ENCODE results near the gene ARRDC5. TPM values are rescaled to one million over a fixed set of nuclear protein-coding genes. Genes with fewer than 3 reads are reported as not detected.

Gene ARRDC5
- total and polyA plus RNA-seq, 9 donors = 0.04 to 0.16 (median 0.09) TPM; not detected in 4

GRCh38 chr19:4930664-4931063 is 28.0 kb upstream of the ARRDC5 start:
- Histone ChIP-seq H3K27me3 (ENCODE audit: control insufficient read depth, insufficient read depth, low read length) (no peaks in the 10 kb centered on the region), H3K9me3 (replicated peaks; ENCODE audit: control insufficient read depth, low read depth, low read length) (no peaks in the 10 kb centered on the region), H3K4me3 (ENCODE audit: low read length) (no peak overlapping the region), H3K4me1 (ENCODE audit: control insufficient read depth, insufficient read depth, low read length) (no peaks in the 10 kb centered on the region), H3K27ac (ENCODE audit: low read length) (no peak overlapping the region), H3K36me3 (ENCODE audit: control insufficient read depth, insufficient read depth, low read length) (peaks cover 54% of the 10 kb centered on the region)
- DNase-seq = no peak
- WGBS (ENCODE audit: insufficient coverage) = 87% methylated on average over 28 of the region's 28 CpGs

- WGBS (ENCODE audit: insufficient coverage) = 86% methylated on average over 22 of the region's 22 CpGs
- Histone ChIP-seq H3K4me3 (ENCODE audit: low read length) (no peak overlapping the region), H3K4me1 (ENCODE audit: control insufficient read depth, insufficient read depth, low read length) (no peaks in the 10 kb centered on the region), H3K9me3 (replicated peaks; ENCODE audit: control insufficient read depth, low read depth, low read length) (no peaks in the 10 kb centered on the region), H3K27ac (ENCODE audit: low read length) (no peak overlapping the region), H3K27me3 (ENCODE audit: control insufficient read depth, insufficient read depth, low read length) (no peaks in the 10 kb centered on the region), H3K36me3 (ENCODE audit: control insufficient read depth, insufficient read depth, low read length) (peaks cover 43% of the 10 kb centered on the region)
- DNase-seq = no peak
Observed at GRCh38 chr19:4929186-4929585, 26.5 kb upstream of the ARRDC5 start.

- Histone ChIP-seq H3K4me1 (ENCODE audit: control insufficient read depth, insufficient read depth, low read length) (no peaks in the 10 kb centered on the region), H3K27me3 (ENCODE audit: control insufficient read depth, insufficient read depth, low read length) (no peaks in the 10 kb centered on the region), H3K9me3 (replicated peaks; ENCODE audit: control insufficient read depth, low read depth, low read length) (no peaks in the 10 kb centered on the region), H3K4me3 (ENCODE audit: low read length) (no peak overlapping the region), H3K36me3 (ENCODE audit: control insufficient read depth, insufficient read depth, low read length) (peaks cover 27% of the 10 kb centered on the region), H3K27ac (ENCODE audit: low read length) (no peak overlapping the region)
- DNase-seq = no peak
- WGBS (ENCODE audit: insufficient coverage) = 90% methylated on average over 16 of the region's 21 CpGs
Observed at GRCh38 chr19:4923276-4923747, 20.6 kb upstream of the ARRDC5 start.

- DNase-seq = no peak
- no peak overlapping the region for H3K4me3 ChIP-seq (ENCODE audit: low read length)
- no peaks in the 10 kb centered on the region for H3K9me3 ChIP-seq (replicated peaks; ENCODE audit: control insufficient read depth, low read depth, low read length)
- H3K27me3 ChIP-seq (ENCODE audit: control insufficient read depth, insufficient read depth, low read length) = no peaks in the 10 kb centered on the region
- H3K36me3 ChIP-seq (ENCODE audit: control insufficient read depth, insufficient read depth, low read length) = peaks cover 22% of the 10 kb centered on the region
- H3K27ac ChIP-seq (ENCODE audit: low read length) = no peak overlapping the region
- WGBS (ENCODE audit: insufficient coverage) = 79% methylated on average over 18 of the region's 22 CpGs
- no peaks in the 10 kb centered on the region for H3K4me1 ChIP-seq (ENCODE audit: control insufficient read depth, insufficient read depth, low read length)
Observed at GRCh38 chr19:4922530-4923275, 20.0 kb upstream of the ARRDC5 start.

- Histone ChIP-seq H3K4me3 (ENCODE audit: low read length) (peak overlapping the region; percentile 24), H3K27me3 (ENCODE audit: control insufficient read depth, insufficient read depth, low read length) (no peaks in the 10 kb centered on the region), H3K9me3 (replicated peaks; ENCODE audit: control insufficient read depth, low read depth, low read length) (no peaks in the 10 kb centered on the region), H3K4me1 (ENCODE audit: control insufficient read depth, insufficient read depth, low read length) (peaks cover 23% of the 10 kb centered on the region), H3K27ac (ENCODE audit: low read length) (no peak overlapping the region), H3K36me3 (ENCODE audit: control insufficient read depth, insufficient read depth, low read length) (peaks cover 27% of the 10 kb centered on the region)
- DNase-seq = no peak
- WGBS (ENCODE audit: insufficient coverage) = 81% methylated on average over 36 of the region's 41 CpGs
Observed at GRCh38 chr19:4916292-4917082, 13.8 kb upstream of the ARRDC5 start.

GRCh38 chr19:4914736-4915501 is 12.2 kb upstream of the ARRDC5 start:
- peak; percentile 27 for DNase-seq
- 81% methylated on average over 14 of the region's 23 CpGs for WGBS (ENCODE audit: insufficient coverage)
- Histone ChIP-seq H3K4me1 (ENCODE audit: control insufficient read depth, insufficient read depth, low read length) (peaks cover 35% of the 10 kb centered on the region), H3K9me3 (replicated peaks; ENCODE audit: control insufficient read depth, low read depth, low read length) (no peaks in the 10 kb centered on the region), H3K36me3 (ENCODE audit: control insufficient read depth, insufficient read depth, low read length) (peaks cover 17% of the 10 kb centered on the region), H3K27me3 (ENCODE audit: control insufficient read depth, insufficient read depth, low read length) (no peaks in the 10 kb centered on the region), H3K4me3 (ENCODE audit: low read length) (no peak overlapping the region), H3K27ac (ENCODE audit: low read length) (no peak overlapping the region)

- WGBS (ENCODE audit: insufficient coverage) = 72% methylated on average over 16 of the region's 24 CpGs
- Histone ChIP-seq H3K9me3 (replicated peaks; ENCODE audit: control insufficient read depth, low read depth, low read length) (no peaks in the 10 kb centered on the region), H3K27me3 (ENCODE audit: control insufficient read depth, insufficient read depth, low read length) (no peaks in the 10 kb centered on the region), H3K4me1 (ENCODE audit: control insufficient read depth, insufficient read depth, low read length) (peaks cover 37% of the 10 kb centered on the region), H3K27ac (ENCODE audit: low read length) (no peak overlapping the region), H3K4me3 (ENCODE audit: low read length) (no peak overlapping the region), H3K36me3 (ENCODE audit: control insufficient read depth, insufficient read depth, low read length) (peaks cover 13% of the 10 kb centered on the region)
- no peak for DNase-seq
Observed at GRCh38 chr19:4913996-4914735, 11.5 kb upstream of the ARRDC5 start.

- Histone ChIP-seq H3K4me1 (ENCODE audit: control insufficient read depth, insufficient read depth, low read length) (peaks cover 48% of the 10 kb centered on the region), H3K9me3 (replicated peaks; ENCODE audit: control insufficient read depth, low read depth, low read length) (no peaks in the 10 kb centered on the region), H3K4me3 (ENCODE audit: low read length) (peak overlapping the region; percentile 47), H3K27me3 (ENCODE audit: control insufficient read depth, insufficient read depth, low read length) (no peaks in the 10 kb centered on the region), H3K27ac (ENCODE audit: low read length) (peak overlapping the region; percentile 51), H3K36me3 (ENCODE audit: control insufficient read depth, insufficient read depth, low read length) (peaks cover 13% of the 10 kb centered on the region)
- DNase-seq = peak; percentile 78
- 34% methylated on average over 20 of the region's 29 CpGs for WGBS (ENCODE audit: insufficient coverage)
Observed at GRCh38 chr19:4911786-4912672, 9.3 kb upstream of the ARRDC5 start.

GRCh38 chr19:4911314-4911713 is 8.6 kb upstream of the ARRDC5 start:
- peaks cover 13% of the 10 kb centered on the region for H3K36me3 ChIP-seq (ENCODE audit: control insufficient read depth, insufficient read depth, low read length)
- peak overlapping the region; percentile 51 for H3K27ac ChIP-seq (ENCODE audit: low read length)
- no peaks in the 10 kb centered on the region for H3K9me3 ChIP-seq (replicated peaks; ENCODE audit: control insufficient read depth, low read depth, low read length)
- peak; percentile 17 for DNase-seq
- peak overlapping the region; percentile 47 for H3K4me3 ChIP-seq (ENCODE audit: low read length)
- WGBS (ENCODE audit: insufficient coverage) = 58% methylated on average over 7 of the region's 15 CpGs
- H3K27me3 ChIP-seq (ENCODE audit: control insufficient read depth, insufficient read depth, low read length) = no peaks in the 10 kb centered on the region
- peaks cover 48% of the 10 kb centered on the region for H3K4me1 ChIP-seq (ENCODE audit: control insufficient read depth, insufficient read depth, low read length)

Data from muscle of leg (tissue), 11 donors.